Ovary (tissue), 3 donors: ENCODE data around the gene ATR.

Source experiments
- CTCF ChIP-seq, 3 donors: fragments of 450-650 bp in 2 of 3; fragments of 200-600 bp in 1 of 3; IDR thresholded peaks; one replicate each; pipeline versions ENCODE4 v1.5.1 to v1.8.0; 2016 to 2022; ENCODE audit warnings: antibody characterized with exemption in 3 of 3, mild to moderate bottlenecking in 1 of 3
- EP300 ChIP-seq: sonication (generic); formaldehyde crosslinking; IDR thresholded peaks from one replicate; pipeline ENCODE4 v1.6.1; 2017; ENCODE audit warnings: antibody characterized with exemption
- POLR2A ChIP-seq: fragments of 450-650 bp; IDR thresholded peaks from one replicate; pipeline ENCODE4 v1.6.1; 2017; ENCODE audit warnings: antibody characterized with exemption, mild to moderate bottlenecking, moderate library complexity
- donor health status: DM: no; HTN: no; CAD: no.

DNA sequence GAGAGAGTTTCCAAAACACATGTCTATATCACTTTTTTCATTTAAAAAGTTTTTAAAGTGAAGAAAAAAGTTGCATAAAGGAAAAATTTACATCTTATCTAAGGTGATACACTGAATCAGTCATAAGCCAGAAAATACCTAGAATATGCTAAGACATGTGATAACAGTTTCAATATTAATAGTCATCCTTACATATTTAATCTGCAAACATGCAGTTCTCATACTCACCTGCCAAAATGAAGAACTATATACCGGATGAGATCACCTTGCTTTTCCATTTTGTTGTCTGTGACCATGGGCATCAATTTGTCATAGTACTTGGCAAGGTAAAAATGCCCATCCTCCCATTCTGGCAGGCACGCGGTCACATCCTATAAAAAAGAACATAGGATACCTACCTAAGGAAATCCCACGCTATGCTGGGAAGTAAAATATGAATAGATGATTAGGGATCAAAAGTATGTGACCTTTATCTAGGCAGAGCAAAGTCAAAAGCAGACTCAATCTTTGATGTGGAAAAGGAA lies 93.6 kb downstream of the ATR start:
- TF ChIP-seq CTCF (IDR thresholded peaks at IDR 0.05), result no peak
- TF ChIP-seq EP300, result no peak
- no peak for TF ChIP-seq POLR2A
